GM19438 (cell line): Measurements from ENCODE around the gene BRINP1.

ENCODE experiments used
- ATAC-seq: cut with Tn5 transposase; IDR thresholded peaks from one replicate; pipeline ENCODE4 v1.9.1; 2021; ENCODE audit warnings: low read depth; ENCODE audit not compliant: unreplicated experiment

The BRINP1 gene

DNA sequence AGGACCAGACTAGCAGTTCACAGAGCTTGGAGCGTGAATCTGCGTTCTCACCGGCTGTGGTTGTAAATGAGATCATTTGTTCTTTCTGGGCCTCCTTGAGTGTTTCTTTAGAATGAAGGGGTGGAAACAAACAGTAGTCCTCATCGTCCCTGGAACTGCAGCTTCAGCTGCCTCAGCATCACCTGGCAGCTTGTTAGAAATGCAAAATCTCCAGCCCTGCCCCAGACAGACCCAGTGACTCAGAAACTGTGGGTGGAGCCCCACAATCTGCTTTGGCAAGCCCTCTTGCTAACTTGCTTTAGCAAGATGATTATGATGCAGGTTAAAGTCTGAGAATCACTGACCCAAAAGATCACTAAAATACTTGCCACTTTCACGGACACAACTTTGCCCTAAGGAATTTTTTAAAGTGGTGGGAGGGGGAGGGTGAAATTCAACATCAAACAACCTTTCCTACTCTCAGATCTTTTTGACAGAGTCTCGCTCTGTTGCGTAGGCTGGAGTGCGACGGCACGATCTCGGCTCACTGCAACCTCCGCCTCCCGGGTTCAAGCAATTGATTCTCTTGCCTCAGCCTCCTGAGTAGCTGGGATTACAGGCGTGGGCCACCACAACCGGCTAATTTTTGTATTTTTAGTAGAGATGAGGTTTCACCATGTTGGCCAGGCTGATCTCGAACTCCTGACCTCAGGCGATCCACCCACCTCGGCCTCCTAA is 86.0 kb downstream of the BRINP1 start:
- ATAC-seq: no peak

DNA sequence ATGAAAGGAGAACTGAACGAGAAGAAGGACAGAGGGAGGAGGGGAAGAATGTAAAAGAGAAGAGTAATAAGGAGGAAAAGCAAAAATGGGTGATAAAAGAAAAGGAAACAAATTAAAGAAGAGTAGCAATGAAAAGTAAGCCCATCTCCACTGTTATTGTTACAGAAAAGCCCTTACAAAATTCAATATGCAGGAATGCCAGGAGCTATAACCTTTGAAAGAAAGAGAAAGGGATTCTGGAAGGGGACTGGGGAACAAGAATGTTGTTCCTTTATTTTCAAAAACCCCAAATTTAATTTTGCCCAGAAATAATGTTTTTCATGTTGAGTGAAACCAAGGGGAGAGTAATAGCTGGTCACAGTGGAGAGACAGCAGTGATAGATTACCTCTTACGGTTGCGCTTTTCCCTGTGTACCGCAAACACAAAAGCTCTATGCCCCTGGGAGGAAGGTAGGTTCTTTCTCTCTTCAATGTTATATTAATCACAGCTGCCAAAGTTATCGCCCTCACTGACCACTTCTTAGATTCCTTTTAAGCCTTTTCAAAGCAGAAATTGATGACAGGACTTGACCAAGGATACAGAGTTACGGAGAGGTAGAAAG is 86.7 kb downstream of the BRINP1 start:
- ATAC-seq: no peak

DNA sequence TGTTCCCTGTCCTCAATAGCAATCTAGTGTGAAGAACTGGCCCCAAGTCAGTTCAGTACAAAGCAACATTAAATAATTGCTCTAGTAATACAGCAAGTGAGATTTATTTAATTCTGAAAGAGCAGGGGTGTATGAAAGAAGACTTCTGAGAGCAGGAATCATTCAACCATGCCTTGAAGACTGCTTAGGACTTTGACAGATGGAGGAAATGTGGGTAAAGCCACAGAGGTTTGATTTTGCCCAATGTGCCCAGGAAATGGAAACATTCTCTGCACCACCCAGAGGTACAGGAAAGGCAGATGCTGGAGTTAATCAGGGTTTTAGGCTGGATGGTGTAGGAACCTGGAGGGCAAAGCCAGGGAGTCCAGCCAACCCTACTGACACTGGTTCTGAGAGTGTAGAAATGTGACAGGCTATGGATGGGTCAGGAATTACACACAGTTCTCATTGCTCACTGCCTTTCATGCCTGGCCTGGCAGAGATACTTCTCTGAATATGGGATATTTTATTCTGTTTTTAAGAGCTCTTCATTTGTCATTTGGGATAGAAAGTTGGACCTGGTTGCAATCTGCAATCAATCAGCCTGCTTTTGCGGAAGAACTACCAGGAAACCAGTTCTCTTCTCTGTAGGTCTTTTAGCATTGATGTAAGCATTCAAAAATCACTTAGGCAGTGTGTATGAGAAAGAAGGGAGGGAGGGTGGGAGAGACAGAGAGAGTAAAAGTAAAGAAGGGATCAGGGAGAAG is 88.3 kb downstream of the BRINP1 start:
- ATAC-seq: no peak

DNA sequence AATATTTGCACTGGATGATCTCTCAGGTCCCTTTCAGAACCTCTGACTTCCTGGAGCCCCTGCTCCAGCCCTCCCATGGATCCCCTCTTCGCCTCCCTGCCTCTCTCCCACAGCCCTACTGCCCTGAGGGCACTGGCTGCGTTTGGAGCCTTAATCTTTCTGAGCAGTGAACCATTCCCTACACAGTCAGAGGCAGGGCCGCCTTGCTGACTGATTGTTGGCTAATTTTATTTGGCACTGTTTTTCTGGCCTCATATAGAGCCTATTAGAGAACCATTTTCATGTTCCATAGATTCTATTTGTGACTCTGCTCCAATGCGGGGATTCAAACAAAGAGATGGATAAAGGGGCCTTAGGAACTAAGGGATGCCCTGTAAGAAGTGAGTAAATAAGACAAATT is 91.1 kb downstream of the BRINP1 start:
- ATAC-seq: no peak

DNA sequence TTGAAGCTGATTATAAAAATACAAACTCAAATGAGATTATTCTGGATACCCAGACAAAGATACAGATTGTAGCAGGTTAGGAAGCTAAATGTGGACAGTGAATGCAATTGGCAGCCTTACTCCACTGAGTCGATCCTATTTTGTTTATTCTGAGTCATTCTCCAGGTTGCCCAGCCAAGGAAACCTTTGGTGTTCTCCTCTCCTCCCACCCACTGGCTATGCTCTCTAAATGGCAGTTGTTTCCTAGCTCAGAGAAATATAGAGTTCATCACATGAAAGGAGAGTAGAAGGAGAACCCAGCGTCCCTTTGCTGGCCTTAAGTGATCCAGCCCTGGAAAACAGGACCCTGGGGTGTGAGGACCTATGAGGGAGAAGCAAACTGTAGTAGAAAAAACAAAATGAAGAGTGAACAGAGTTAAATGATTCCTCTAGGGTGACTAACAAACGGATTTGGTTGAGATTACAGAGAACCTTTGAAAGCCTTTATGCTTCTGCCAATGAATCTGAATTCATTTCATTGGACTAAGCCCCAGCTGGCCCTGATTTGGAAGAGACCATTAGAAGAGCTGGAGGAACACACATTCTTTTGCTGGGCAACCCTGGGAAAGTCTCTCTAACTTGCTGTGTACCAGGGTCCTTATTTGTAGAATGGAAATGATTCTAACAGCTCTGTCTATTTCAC is 95.1 kb downstream of the BRINP1 start:
- no peak for ATAC-seq

DNA sequence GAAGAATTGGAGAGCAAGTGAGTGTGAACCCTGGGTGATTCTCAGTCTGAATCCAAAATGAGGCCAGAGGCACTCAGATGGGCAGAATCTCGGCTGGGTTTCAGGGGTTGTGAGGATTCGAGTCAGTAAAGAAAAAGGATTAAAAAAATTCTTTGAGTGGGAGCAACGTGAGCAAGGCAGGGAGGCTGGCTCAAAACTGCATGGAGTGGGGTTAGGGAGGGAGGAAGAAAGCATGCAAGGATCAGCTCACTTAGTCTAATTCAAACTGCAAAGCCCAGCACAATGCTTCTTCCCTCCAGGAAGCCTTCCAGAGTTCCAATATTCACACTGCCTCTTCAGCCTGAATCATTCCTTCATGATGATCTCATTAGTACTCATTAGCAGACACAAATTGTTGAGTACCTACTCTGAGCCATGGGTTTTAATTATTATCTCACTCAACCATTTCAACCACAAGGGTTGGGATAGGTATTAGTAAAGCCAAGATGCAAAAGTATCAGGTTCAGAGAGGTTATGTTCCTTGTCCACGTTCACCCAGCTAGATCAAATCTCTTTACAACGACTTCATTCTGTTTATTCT is 95.8 kb downstream of the BRINP1 start:
- no peak for ATAC-seq

DNA sequence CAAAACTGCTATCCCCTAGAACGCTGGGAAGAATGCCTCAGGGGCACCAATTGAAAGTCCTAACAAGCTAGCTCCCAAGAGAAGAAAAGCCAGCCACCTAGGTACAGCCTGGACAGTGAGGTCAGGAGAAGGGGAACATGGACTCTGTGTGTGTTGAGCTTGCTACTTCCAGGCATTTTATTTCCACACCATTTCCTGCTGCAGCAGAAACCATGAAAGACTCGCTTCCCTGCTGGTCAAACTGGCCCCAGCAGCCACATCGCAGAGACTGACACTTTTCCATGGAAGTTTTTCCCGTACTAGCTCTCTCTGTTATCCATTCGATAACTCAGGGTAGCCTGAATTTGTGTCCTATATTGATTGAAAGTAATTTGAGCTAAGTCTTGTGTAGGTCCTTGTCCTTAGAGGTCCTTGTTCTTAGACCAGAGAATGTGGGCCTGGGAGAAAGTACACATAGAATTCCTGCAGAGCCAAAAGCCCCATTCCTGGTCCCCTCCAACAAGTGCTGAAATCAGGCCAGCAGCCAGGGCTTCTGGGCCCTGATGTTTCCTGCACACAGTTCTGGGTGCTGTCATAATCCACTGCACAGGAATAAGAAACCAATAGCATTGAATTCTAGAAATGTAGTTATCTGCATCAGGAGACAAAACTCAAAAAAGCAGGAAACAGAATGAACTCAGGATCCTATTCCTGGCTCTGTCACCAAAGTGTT is 96.6 kb downstream of the BRINP1 start:
- no peak for ATAC-seq

DNA sequence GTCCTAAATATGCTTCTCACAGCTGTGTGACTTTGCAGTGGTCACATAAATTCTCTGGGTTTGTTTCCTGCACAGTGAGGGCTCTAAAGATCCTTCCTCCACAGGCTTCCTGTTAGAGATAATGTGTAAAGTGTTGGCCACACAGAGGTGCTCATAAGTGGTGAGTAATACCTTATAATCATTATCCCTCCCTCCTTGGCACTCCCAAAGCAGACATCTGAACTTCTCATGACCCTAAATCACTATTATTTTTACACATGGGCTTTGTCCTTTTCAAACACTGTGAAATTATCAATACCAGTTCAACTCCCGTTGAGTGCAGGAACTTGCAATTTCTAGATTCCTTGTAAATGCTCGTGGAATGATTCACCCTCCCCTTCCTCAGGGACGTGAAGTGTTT is 100.2 kb downstream of the BRINP1 start:
- ATAC-seq: no peak

DNA sequence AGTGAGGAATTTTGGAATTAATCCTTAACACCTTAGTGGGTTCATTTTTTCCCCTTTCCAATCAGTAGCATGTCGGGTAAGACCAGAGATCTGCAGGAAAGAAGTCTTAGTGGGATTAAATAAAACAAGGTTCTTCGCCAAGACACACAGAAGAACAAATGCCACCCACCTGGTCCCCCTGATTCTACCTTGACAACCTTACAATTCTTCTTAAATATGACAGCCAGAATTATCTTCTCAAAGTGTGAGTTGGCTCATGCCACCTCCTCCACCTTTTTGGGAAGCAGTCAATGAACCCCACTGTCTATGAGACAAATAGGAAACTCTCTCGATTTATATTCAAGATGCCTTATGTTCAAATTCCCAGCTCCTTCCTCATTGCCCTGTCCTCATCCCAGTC is 105.1 kb downstream of the BRINP1 start:
- no peak for ATAC-seq

DNA sequence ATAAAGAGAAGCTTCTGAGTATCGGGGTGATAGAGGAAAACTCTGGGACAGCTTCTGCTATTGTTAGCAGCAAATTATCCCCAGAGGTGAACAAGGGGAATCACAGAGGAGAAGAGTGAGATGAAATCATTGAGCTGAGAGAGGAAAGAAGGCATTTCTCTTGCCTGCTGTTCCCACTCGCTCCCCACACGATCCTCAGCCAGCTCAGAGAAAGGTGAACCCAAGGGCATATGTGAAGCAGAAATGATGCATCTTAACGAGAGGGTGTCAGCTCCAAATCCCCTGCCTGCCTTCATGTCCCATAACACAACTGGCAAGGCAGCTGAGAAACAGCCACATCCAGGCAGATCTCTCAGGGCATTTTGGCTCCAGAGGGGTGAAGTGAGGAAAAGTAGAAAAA is 111.6 kb downstream of the BRINP1 start:
- no peak for ATAC-seq

DNA sequence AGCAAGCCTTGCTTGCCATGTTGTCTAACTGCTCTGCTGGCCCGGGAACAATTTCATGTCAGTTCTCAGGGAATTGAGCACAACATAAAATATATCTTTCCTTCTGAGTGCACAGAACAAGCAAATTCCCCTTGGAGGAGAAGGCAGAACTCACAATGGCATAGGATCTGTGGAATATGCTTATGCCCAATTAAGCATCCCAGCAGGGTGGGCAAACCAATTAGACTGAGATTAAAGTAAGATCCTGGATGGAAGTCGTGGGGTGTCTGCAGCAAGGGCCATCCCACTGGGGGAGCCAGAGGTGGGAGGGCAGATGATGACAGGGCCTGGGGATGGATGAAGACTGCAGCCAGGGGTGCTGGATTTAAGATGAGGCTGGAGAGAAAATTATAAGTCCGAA is 114.1 kb downstream of the BRINP1 start:
- ATAC-seq: no peak

DNA sequence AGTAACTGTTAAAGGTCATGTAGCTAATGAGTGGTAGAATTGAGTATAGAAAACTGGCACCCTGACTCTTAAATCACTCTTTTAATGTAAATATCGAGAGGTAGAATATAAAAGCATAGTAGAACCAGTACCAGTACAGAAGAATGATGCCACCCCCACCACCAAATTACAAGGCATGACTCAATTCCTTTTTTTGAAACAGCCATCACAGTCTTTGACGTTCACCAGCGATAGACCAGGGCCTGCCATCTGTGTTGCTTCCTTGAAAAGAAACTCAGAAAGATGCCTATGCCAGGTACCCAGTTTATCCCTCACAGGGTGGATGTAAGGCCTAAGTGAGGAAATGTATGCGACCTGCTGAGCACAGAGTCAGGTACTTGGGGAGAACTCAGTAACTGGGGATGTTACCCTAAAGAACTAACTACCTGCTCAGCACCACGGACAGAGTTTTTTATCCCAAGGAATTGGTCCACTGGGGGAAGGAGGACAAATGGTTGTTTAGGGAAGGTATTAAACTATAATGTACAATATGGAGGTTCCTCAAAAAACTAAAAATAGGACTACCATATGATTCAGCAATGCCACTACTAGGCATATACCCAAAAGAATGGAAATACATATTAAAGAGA is 116.5 kb downstream of the BRINP1 start:
- ATAC-seq: no peak

DNA sequence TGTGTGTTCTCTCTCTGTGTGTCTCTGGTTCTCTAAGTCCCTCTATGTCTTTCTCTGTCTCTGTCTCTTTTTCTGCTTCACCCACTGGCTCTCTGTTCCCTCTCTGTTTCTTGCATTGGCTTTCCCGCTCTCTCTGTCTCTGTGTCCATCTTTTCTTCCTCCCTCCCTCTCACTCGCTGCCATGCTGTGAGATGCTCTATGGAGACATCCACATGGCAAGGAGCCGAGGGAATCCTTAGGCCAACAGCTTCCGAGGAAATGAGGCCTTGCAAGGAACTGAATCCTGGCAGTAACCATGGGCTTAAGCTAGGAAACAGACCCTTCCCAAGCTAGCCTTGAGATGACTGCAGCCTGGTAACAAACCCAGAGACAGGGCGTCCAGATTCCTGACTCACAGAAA is 117.3 kb downstream of the BRINP1 start:
- ATAC-seq: no peak

DNA sequence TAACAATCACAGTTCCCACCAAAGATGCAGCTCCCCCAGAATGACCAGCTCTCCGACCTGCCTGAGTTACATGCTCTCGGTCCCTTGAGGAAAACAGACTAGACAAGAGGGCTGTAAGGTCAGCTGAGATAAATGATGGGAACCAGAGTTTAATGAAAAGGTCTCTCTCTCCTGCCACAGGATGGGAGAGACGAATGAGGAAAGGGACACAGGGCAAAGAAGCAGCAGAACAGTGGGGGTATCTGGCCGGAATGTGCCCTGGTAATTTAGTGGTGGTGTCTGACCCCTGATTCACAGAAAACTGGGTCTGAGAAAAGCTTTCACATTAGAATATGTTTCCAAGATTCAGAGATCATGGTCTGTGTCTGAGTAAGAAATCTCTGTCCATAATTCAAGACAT is 118.5 kb downstream of the BRINP1 start:
- no peak for ATAC-seq

DNA sequence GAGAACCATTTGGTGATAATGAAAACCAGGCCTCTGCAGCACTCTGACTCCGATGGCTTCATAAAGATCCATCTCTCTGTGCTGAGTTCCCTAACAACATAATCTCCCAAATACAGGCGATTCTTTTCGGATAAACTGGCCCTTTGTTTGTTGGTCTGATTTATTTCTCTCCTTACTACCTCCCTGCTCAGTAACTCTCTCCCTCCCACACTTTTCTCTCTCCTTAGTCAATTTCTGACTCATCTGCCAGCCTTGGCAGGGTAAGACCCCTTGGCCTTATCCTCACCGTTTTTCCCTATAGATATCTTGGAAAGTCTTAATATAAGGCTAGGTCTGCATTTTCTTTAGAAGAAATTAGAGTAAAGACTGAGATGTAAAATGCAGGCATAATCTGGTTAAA is 128.7 kb downstream of the BRINP1 start:
- ATAC-seq: no peak

DNA sequence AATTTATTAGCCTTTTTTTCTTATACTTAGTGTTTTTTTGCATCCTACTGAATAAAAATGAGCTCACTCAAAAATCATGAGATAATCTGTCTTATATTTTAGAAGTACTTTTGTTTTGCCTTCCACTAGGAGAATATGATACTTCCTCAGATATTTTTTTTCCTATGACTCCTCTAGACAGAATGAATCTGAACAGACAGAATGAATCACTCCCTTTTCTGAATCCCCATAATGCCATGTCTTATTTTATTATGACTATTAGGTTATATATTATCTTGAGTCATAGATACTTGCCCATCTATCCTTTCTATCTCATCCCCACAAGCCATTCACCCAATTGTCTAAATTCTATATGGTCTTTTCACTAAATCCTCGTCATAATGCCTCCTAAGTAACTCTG is 134.6 kb downstream of the BRINP1 start:
- no peak for ATAC-seq

DNA sequence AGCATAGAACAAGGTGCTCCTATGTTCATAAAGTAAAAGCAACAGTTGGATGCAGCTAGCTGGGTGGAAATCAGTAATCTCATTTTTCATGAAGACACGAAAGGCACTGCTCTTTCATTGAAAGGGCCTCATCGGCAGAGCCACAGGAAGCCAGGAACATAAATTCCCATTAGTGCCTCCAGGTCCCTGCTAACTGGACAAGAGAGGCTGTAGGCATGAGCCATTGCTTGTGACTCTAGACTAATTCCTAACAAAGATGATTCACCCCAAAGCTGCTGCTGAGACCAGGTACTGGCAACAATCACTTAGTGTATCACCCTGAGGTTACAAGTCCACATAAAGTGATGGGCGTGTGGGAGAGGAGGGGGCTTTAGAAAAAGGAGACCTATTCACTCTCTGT is 141.8 kb downstream of the BRINP1 start:
- ATAC-seq: no peak

DNA sequence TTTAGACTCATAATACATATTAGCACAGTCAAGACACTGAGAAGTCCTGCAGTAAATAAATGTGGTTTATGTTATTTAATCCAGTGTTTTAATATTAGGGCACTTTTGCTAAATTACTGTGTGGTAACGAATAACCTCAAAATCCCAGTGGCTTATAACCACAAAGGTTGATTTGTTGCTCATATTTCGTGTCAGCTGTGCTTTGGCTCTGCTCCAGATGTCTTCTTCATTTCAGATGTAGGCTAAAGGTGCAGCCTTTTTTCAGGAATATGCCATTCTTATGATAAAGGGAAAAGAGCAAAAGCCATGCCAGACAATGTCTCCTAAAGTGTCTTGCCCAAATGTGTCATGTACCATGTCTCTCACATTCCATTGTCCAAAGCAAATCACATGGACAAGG is 144.8 kb downstream of the BRINP1 start:
- ATAC-seq: no peak

DNA sequence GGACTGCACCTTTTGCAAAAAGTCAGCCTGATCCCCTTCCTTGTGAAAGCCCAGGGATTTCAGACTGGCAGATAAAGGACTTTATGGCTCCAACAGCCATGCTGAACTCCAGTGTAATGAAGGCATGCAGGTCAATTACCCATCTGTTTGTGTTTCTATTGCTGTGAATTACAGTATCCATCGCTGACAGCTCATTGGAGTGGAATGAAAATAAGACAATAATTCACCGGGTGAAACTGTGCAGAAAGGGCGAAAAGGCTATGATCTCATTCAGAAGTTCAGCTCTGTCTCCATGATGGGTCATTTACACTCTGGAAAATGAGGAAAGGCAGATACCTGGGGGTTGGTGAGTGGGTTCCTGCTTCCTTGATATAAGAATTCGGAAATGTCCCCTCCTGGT is 148.0 kb downstream of the BRINP1 start:
- no peak for ATAC-seq

DNA sequence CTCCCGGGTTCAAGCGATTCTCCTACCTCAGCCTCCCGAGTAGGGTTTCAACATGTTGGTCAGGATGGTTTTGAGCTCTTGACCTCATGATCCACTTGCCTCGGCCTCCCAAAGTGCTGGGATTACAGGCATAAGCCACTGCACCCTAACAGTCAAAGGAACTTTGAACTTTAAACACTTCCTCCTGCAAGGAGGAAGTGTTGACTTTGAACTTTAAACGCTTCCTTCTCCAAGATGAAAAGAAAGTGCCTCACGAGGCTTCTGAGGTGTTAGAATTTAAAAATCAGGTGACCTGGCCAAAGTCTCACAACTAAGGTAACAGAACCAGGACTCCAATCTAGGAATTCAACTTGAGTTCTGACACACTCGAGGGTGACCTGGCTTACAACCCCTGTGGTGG is 150.9 kb downstream of the BRINP1 start:
- ATAC-seq: no peak
